ENCODE measurements around the gene RASA1. TPM values are rescaled to one million over a fixed set of nuclear protein-coding genes. Genes with fewer than 3 reads are reported as not detected.
"Not testable (repeated sequence)": the region's sequence is repeated elsewhere in the genome, so short reads cannot be mapped to it uniquely, and the experiment has no call there.

The RASA1 gene
- total and polyA plus RNA-seq, 12 donors, result 8.7 to 32.7 (median 24.4) TPM

- WGBS, 4 donors, result 91 to 97% (median 95%) methylated on average over 4 of the region's 4 CpGs
- intact Hi-C loops (cut with DNase I), result loop anchor here in 1 of 2 donors (10.0 kb wide), 1 partner anchor 116 kb away; no protein-coding TSS in a partner anchor
These were observed 11.0 kb downstream of the RASA1 start for GRCh38 chr5:87278590-87279100.

GRCh38 chr5:87282269-87282668 is 14.6 kb downstream of the RASA1 start:
- peaks cover 0 to 2% of the 10 kb centered on the region in 2 donors for H3K4me1 ChIP-seq (replicated peaks in 1 of 2)
- intact Hi-C loops (cut with DNase I), result no loop called here
- no peak overlapping the region for H3K27ac ChIP-seq
- no peaks in the 10 kb centered on the region for H3K9me3 ChIP-seq (replicated peaks in 1 of 3)
- 69 to 75% (median 73%) methylated on average over 2 of the region's 2 CpGs for WGBS, 4 donors
- no peak overlapping the region for H3K4me3 ChIP-seq
- H3K36me3 ChIP-seq (replicated peaks in 1 of 2), result no peaks in the 10 kb centered on the region
- H3K27me3 ChIP-seq, result no peaks in the 10 kb centered on the region
- DNase-seq, result no peak
- no peak for TF ChIP-seq POLR2A (IDR thresholded peaks at IDR 0.05)
- no peak for TF ChIP-seq CTCF (IDR thresholded peaks at IDR 0.05)

More at GRCh38 chr5:87278590-87279100, 11.0 kb downstream of the RASA1 start:
- peak overlapping the region in 1 of 5 donors; percentile 19 for H3K27ac ChIP-seq
- H3K4me3 ChIP-seq, result no peak overlapping the region
- H3K4me1 ChIP-seq (replicated peaks in 1 of 2), result peaks cover 0 to 5% of the 10 kb centered on the region in 2 donors
- H3K36me3 ChIP-seq (replicated peaks in 1 of 2), result no peaks in the 10 kb centered on the region
- DNase-seq, result no peak
- H3K9me3 ChIP-seq (replicated peaks in 1 of 3), result no peaks in the 10 kb centered on the region
- no peaks in the 10 kb centered on the region for H3K27me3 ChIP-seq
- TF ChIP-seq CTCF (IDR thresholded peaks at IDR 0.05) (no peak), POLR2A (IDR thresholded peaks at IDR 0.05) (no peak)

GRCh38 chr5:87287266-87287665 is 19.6 kb downstream of the RASA1 start:
- not testable (repeated sequence) for H3K36me3 ChIP-seq (replicated peaks in 1 of 2)

GRCh38 chr5:87298692-87299362 is 31.1 kb downstream of the RASA1 start:
- no peak for TF ChIP-seq POLR2A (IDR thresholded peaks at IDR 0.05)
- no peak for TF ChIP-seq CTCF (IDR thresholded peaks at IDR 0.05)
- intact Hi-C loops (cut with DNase I), result no loop called here
- H3K4me3 ChIP-seq, result no peak overlapping the region
- H3K4me1 ChIP-seq (replicated peaks in 1 of 2), result peaks cover 0 to 27% of the 10 kb centered on the region in 2 donors
- DNase-seq, result no peak
- H3K27me3 ChIP-seq, result no peaks in the 10 kb centered on the region
- WGBS, 4 donors, result 80 to 85% (median 82%) methylated on average over 5 of the region's 5 CpGs
- H3K27ac ChIP-seq, result peak overlapping the region in 1 of 5 donors; percentile 36
- no peaks in the 10 kb centered on the region for H3K36me3 ChIP-seq (replicated peaks in 1 of 2)
- peaks cover 0 to 8% (median 0%) of the 10 kb centered on the region in 3 donors for H3K9me3 ChIP-seq (replicated peaks in 1 of 3)

More at GRCh38 chr5:87287266-87287665, 19.6 kb downstream of the RASA1 start:
- 87 to 97% (median 92%) methylated on average over 4 of the region's 4 CpGs for WGBS, 4 donors
- H3K9me3 ChIP-seq (replicated peaks in 1 of 3); DNase-seq; intact Hi-C loops (cut with DNase I); H3K4me3 ChIP-seq; H3K27me3 ChIP-seq; H3K4me1 ChIP-seq (replicated peaks in 1 of 2); H3K27ac ChIP-seq: not testable (repeated sequence)
